ENCODE data around the gene FADD.

FADD gene

GRCh38 chr11:70225681-70226177, 22.6 kb downstream of the FADD start:
- in situ Hi-C loops (cut with MboI; ENCODE audit: low pct_unique_long_range_greater_than_20kb, low sequenced_read_pairs) = no loop called here
- DNase-seq = no peak

GRCh38 chr11:70226183-70226582, 23.1 kb downstream of the FADD start:
- in situ Hi-C loops (cut with MboI; ENCODE audit: low pct_unique_long_range_greater_than_20kb, low sequenced_read_pairs) = no loop called here
- DNase-seq = no peak

GRCh38 chr11:70226967-70227366, 23.9 kb downstream of the FADD start:
- in situ Hi-C loops (cut with MboI; ENCODE audit: low pct_unique_long_range_greater_than_20kb, low sequenced_read_pairs) = no loop called here
- DNase-seq = peak; percentile 15

GRCh38 chr11:70229737-70230136, 26.6 kb downstream of the FADD start:
- in situ Hi-C loops (cut with MboI; ENCODE audit: low pct_unique_long_range_greater_than_20kb, low sequenced_read_pairs) = no loop called here
- no peak for DNase-seq

GRCh38 chr11:70230151-70230839, 27.2 kb downstream of the FADD start:
- in situ Hi-C loops (cut with MboI; ENCODE audit: low pct_unique_long_range_greater_than_20kb, low sequenced_read_pairs) = no loop called here
- DNase-seq = no peak

GRCh38 chr11:70230840-70231710, 28.0 kb downstream of the FADD start:
- no peak for DNase-seq
- in situ Hi-C loops (cut with MboI; ENCODE audit: low pct_unique_long_range_greater_than_20kb, low sequenced_read_pairs) = no loop called here

- DNase-seq = no peak
- in situ Hi-C loops (cut with MboI; ENCODE audit: low pct_unique_long_range_greater_than_20kb, low sequenced_read_pairs) = no loop called here
Observed at GRCh38 chr11:70233034-70233433, 29.9 kb downstream of the FADD start.

GRCh38 chr11:70233511-70233934, 30.4 kb downstream of the FADD start:
- no peak for DNase-seq
- in situ Hi-C loops (cut with MboI; ENCODE audit: low pct_unique_long_range_greater_than_20kb, low sequenced_read_pairs) = no loop called here

- in situ Hi-C loops (cut with MboI; ENCODE audit: low pct_unique_long_range_greater_than_20kb, low sequenced_read_pairs) = no loop called here
- no peak for DNase-seq
Observed at GRCh38 chr11:70233962-70234361, 30.9 kb downstream of the FADD start.

GRCh38 chr11:70240337-70240736, 37.2 kb downstream of the FADD start:
- in situ Hi-C loops (cut with MboI; ENCODE audit: low pct_unique_long_range_greater_than_20kb, low sequenced_read_pairs) = no loop called here
- no peak for DNase-seq

- in situ Hi-C loops (cut with MboI; ENCODE audit: low pct_unique_long_range_greater_than_20kb, low sequenced_read_pairs) = no loop called here
- DNase-seq = no peak
Observed at GRCh38 chr11:70241709-70242108, 38.6 kb downstream of the FADD start.

GRCh38 chr11:70242885-70243284, 39.8 kb downstream of the FADD start:
- in situ Hi-C loops (cut with MboI; ENCODE audit: low pct_unique_long_range_greater_than_20kb, low sequenced_read_pairs) = no loop called here
- no peak for DNase-seq

- in situ Hi-C loops (cut with MboI; ENCODE audit: low pct_unique_long_range_greater_than_20kb, low sequenced_read_pairs) = no loop called here
- no peak for DNase-seq
Observed at GRCh38 chr11:70243912-70244652, 41.0 kb downstream of the FADD start.

- DNase-seq = no peak
- in situ Hi-C loops (cut with MboI; ENCODE audit: low pct_unique_long_range_greater_than_20kb, low sequenced_read_pairs) = no loop called here
Observed at GRCh38 chr11:70244698-70245097, 41.6 kb downstream of the FADD start.

- in situ Hi-C loops (cut with MboI; ENCODE audit: low pct_unique_long_range_greater_than_20kb, low sequenced_read_pairs) = no loop called here
- no peak for DNase-seq
Observed at GRCh38 chr11:70246196-70246595, 43.1 kb downstream of the FADD start.

GRCh38 chr11:70247042-70247709, 44.1 kb downstream of the FADD start:
- peak; percentile 27 for DNase-seq
- in situ Hi-C loops (cut with MboI; ENCODE audit: low pct_unique_long_range_greater_than_20kb, low sequenced_read_pairs) = no loop called here

GRCh38 chr11:70247710-70248072, 44.6 kb downstream of the FADD start:
- in situ Hi-C loops (cut with MboI; ENCODE audit: low pct_unique_long_range_greater_than_20kb, low sequenced_read_pairs) = no loop called here
- no peak for DNase-seq

- DNase-seq = no peak
- in situ Hi-C loops (cut with MboI; ENCODE audit: low pct_unique_long_range_greater_than_20kb, low sequenced_read_pairs) = no loop called here
Observed at GRCh38 chr11:70250876-70251658, 48.0 kb downstream of the FADD start.

All from KBM-7 (cell line).